Measurements from ENCODE around the gene ANXA11. TPM values are rescaled to one million over a fixed set of nuclear protein-coding genes. Genes with fewer than 3 reads are reported as not detected.

ANXA11 gene
- total and polyA plus RNA-seq, 2 donors (not counting 1 experiment from before 2014, with no cell fraction given) = 88.3 to 177 TPM

- no peak for TF ChIP-seq CTCF (IDR thresholded peaks at IDR 0.05)
- TF ChIP-seq EZH2 (IDR thresholded peaks at IDR 0.05; ENCODE audit: borderline replicate concordance, insufficient read depth, low read depth, low read length, poor library complexity, severe bottlenecking) = no peak
Measured at GRCh38 chr10:80108576-80109239, 96.6 kb downstream of the ANXA11 start.

More at GRCh38 chr10:80108576-80109239, 96.6 kb downstream of the ANXA11 start:
- Histone ChIP-seq H3K79me2 (ENCODE audit: control insufficient read depth, insufficient read depth, low read length) (no peaks in the 10 kb centered on the region), H3K9me3 (ENCODE audit: control extremely low read depth in 1 of 3, control insufficient read depth in 2 of 3, insufficient read depth in 1 of 3, low read length in 2 of 3) (peaks cover 0 to 22% (median 11%) of the 10 kb centered on the region in 3 donors), H3K27ac (ENCODE audit: low read length in 2 of 2) (no peak overlapping the region), H3K36me3 (replicated peaks in 1 of 2; ENCODE audit: control extremely low read depth in 1 of 2, control insufficient read depth in 1 of 2, extremely low read depth in 1 of 2, insufficient read depth in 2 of 2, low read length in 1 of 2) (no peaks in the 10 kb centered on the region), H3K9ac (ENCODE audit: low read length) (no peak overlapping the region), H3K4me3 (ENCODE audit: control extremely low read depth in 1 of 5, extremely low read depth in 1 of 5, insufficient read depth in 1 of 5, low read depth in 2 of 5, low read length in 4 of 5) (no peak overlapping the region), H3K27me3 (replicated peaks in 1 of 4; ENCODE audit: control extremely low read depth in 1 of 4, control insufficient read depth in 3 of 4, insufficient read depth in 4 of 4, low read length in 3 of 4) (no peaks in the 10 kb centered on the region), H3K4me2 (replicated peaks; ENCODE audit: low read depth, low read length, poor library complexity, severe bottlenecking) (no peak overlapping the region), H4K20me1 (ENCODE audit: control insufficient read depth, insufficient read depth, low read length, poor library complexity, severe bottlenecking) (no peaks in the 10 kb centered on the region), H3K4me1 (ENCODE audit: control insufficient read depth in 2 of 2, insufficient read depth in 2 of 2, low read length in 2 of 2) (no peaks in the 10 kb centered on the region), H2AFZ (ENCODE audit: insufficient read depth, low read depth, low read length, poor library complexity, severe bottlenecking) (no peak overlapping the region)
- H3K4me1 Mint-ChIP-seq = no peaks in the 10 kb centered on the region
- 79% methylated on average over 7 of the region's 8 CpGs for WGBS (ENCODE audit: insufficient coverage)
- ATAC-seq (ENCODE audit: low read depth) = no peak
- no peak for DNase-seq
- intact Hi-C loops (cut with micrococcal nuclease) = no loop called here
- H3K4me3 Mint-ChIP-seq = no peak overlapping the region
- ChIA-PET CTCF (no interaction called here), POLR2A (no interaction called here)
- H3K9me3 Mint-ChIP-seq (ENCODE audit: insufficient read depth) = peaks cover 6% of the 10 kb centered on the region
- no peak overlapping the region for H3K27ac Mint-ChIP-seq
- H3K27me3 Mint-ChIP-seq = peaks cover 3% of the 10 kb centered on the region

Measured in B cell (primary cell).